Progenitor cell of endocrine pancreas (in vitro differentiated cells): Measurements from ENCODE around the gene TLN1. TPM values are rescaled to one million over a fixed set of nuclear protein-coding genes. Genes with fewer than 3 reads are reported as not detected.

Source experiments
- DNase-seq: peaks from one replicate; pipeline ENCODE4 v3.0.0; 2021; ENCODE audit warnings: low spot score; ENCODE audit not compliant: unreplicated experiment
- H3K27ac Mint-ChIP-seq: 2 replicates; pipeline ENCODE4 v1.8.0; 2021; ENCODE audit warnings: mild to moderate bottlenecking, moderate library complexity, mixed read lengths
- H3K27me3 Mint-ChIP-seq: 2 replicates; pipeline ENCODE4 v1.8.0; 2021; ENCODE audit warnings: mixed read lengths
- H3K36me3 Mint-ChIP-seq: 2 replicates; pipeline ENCODE4 v1.8.0; 2022; ENCODE audit warnings: mixed read lengths; ENCODE audit not compliant: insufficient read depth
- H3K4me1 Mint-ChIP-seq: 2 replicates; pipeline ENCODE4 v1.8.0; 2021; ENCODE audit warnings: low read depth, mixed read lengths
- H3K4me3 Mint-ChIP-seq: 2 replicates; pipeline ENCODE4 v1.8.0; 2021; ENCODE audit warnings: low read depth, mild to moderate bottlenecking, moderate library complexity, mixed read lengths
- H3K9me3 Mint-ChIP-seq: 2 replicates; pipeline ENCODE4 v1.8.0; 2021; ENCODE audit warnings: low read depth, mixed read lengths
- total RNA-seq: library from RNA; stranded (reverse); gene quantifications from 2 replicates; pipeline ENCODE4 v1.2.1, GENCODE V29; 2021
- TF ChIP-seq, protein P1 (sequence below): fragments of 200-600 bp; sonication (generic); IDR thresholded peaks from one replicate; pipeline ENCODE4 v1.5.0; 2021; ENCODE audit warnings: antibody characterized with exemption, mild to moderate bottlenecking; ENCODE audit not compliant: unreplicated experiment

The TLN1 gene
- total RNA-seq, 1 donor from 2014 or later, result 136 TPM

DNA sequence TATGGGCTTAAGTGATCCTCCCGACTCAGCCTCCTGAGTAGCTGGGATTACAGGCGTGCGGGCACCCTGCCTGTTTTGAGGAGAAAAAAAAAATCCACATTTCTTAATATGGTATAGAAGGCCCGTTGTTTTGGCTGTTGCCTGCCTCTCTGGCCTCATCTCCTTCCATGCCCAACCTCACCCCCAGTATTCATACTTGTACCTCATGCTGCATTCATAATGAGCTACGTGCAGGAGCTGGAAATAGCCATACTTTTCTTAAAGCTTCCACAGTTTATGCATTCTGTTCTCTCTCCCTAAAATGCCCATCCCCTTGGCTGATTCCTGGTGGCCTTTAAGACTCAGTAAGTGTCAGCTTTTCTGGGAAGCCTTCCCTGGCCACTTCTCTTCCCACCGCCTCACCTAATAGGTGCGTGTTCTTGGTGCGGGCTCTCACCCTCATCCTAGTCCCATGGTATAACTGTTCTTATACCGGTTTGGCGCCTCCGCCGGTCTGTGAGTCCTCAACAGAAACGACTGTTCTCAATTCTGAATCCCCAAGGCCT is 40.2 kb downstream of the TLN1 start:
- no peak overlapping the region for H3K27ac Mint-ChIP-seq
- peaks cover 5% of the 10 kb centered on the region for H3K4me1 Mint-ChIP-seq
- DNase-seq, result no peak
- no peaks in the 10 kb centered on the region for H3K9me3 Mint-ChIP-seq
- peaks cover 13% of the 10 kb centered on the region for H3K27me3 Mint-ChIP-seq
- TF ChIP-seq, protein P1, sequence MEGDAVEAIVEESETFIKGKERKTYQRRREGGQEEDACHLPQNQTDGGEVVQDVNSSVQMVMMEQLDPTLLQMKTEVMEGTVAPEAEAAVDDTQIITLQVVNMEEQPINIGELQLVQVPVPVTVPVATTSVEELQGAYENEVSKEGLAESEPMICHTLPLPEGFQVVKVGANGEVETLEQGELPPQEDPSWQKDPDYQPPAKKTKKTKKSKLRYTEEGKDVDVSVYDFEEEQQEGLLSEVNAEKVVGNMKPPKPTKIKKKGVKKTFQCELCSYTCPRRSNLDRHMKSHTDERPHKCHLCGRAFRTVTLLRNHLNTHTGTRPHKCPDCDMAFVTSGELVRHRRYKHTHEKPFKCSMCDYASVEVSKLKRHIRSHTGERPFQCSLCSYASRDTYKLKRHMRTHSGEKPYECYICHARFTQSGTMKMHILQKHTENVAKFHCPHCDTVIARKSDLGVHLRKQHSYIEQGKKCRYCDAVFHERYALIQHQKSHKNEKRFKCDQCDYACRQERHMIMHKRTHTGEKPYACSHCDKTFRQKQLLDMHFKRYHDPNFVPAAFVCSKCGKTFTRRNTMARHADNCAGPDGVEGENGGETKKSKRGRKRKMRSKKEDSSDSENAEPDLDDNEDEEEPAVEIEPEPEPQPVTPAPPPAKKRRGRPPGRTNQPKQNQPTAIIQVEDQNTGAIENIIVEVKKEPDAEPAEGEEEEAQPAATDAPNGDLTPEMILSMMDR, result no peak
- H3K4me3 Mint-ChIP-seq, result peak overlapping the region; percentile 79
- peaks cover 5% of the 10 kb centered on the region for H3K36me3 Mint-ChIP-seq

DNA sequence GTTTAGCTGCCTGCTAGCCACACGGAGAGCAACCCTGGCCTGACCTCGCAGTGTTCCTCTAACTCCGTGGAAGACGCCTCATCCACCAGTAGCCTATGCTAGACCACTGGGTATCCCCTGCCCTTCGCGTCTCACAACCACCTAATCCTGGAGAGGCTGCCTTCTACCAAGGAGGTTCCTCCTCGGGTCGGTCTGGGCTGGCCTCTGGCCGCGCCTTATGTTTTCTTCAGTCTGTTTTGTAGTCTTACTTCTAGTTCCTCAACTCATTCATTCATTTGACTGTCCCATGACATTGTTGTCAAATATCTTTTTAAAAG is 40.7 kb downstream of the TLN1 start:
- no peaks in the 10 kb centered on the region for H3K36me3 Mint-ChIP-seq
- H3K27me3 Mint-ChIP-seq, result peaks cover 13% of the 10 kb centered on the region
- TF ChIP-seq, protein P1, result no peak
- peak overlapping the region; percentile 44 for H3K27ac Mint-ChIP-seq
- no peaks in the 10 kb centered on the region for H3K9me3 Mint-ChIP-seq
- DNase-seq, result no peak
- H3K4me1 Mint-ChIP-seq, result peaks cover 5% of the 10 kb centered on the region
- H3K4me3 Mint-ChIP-seq, result peak overlapping the region; percentile 79

DNA sequence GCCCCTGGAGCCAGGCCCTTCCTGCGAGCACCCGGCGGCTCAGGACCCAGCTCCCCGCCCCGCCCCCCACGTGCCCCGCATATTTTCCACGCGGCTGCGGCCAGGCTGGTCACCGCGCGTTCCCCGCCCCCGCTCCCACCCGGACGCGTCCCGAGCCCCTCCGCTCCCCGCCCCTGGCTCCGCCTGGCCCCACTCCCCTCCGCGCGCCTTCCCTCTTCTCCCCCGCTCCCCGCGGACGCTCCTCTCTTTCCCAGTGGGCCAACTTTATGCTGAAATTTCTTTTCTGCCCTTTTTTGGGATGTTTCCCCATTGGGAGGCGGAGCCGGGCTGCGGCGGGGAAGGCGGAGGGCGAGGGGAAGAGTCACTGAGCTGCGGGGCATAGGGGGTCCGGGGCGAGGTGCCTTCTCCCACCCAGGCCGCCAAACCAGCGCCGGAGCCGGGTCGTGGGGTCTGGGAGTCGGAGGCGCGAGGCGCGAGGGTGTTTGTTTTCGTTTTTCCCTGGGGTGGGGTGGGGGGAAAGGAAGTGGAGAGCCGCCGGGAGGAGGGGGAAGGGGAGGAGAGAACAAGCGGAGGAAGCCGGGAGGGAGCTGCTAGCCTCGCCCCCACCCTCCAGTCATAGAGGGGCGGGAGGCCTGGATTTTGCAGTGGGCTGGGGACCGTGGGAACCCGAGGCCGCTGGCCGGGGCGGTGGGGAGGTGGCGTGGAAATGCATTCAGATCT is 41.2 kb downstream of the TLN1 start:
- no peaks in the 10 kb centered on the region for H3K36me3 Mint-ChIP-seq
- TF ChIP-seq, protein P1, result no peak
- peaks cover 13% of the 10 kb centered on the region for H3K27me3 Mint-ChIP-seq
- H3K4me1 Mint-ChIP-seq, result peaks cover 5% of the 10 kb centered on the region
- peak overlapping the region; percentile 79 for H3K4me3 Mint-ChIP-seq
- peak; percentile 23 for DNase-seq
- no peaks in the 10 kb centered on the region for H3K9me3 Mint-ChIP-seq
- peak overlapping the region; percentile 44 for H3K27ac Mint-ChIP-seq

DNA sequence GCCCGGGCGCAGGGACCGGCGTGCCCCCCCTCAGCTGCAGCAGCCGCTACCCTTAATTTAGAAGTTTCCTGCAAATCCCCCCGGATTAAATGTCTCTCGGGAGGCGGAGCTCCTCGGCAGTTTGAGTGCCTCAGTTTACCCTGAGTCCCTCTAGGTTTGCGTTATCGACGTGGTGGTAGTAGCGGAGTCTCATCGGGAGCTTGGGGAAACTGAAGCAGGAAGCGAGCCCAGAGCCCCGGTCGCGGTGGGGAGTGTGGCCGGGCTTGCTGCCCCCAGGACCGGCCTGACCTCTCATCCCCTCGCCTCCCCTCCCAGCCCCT is 41.7 kb downstream of the TLN1 start:
- no peak for DNase-seq
- no peaks in the 10 kb centered on the region for H3K36me3 Mint-ChIP-seq
- TF ChIP-seq, protein P1, result no peak
- peaks cover 5% of the 10 kb centered on the region for H3K4me1 Mint-ChIP-seq
- H3K27ac Mint-ChIP-seq, result no peak overlapping the region
- no peaks in the 10 kb centered on the region for H3K9me3 Mint-ChIP-seq
- peaks cover 13% of the 10 kb centered on the region for H3K27me3 Mint-ChIP-seq
- H3K4me3 Mint-ChIP-seq, result peak overlapping the region; percentile 79

DNA sequence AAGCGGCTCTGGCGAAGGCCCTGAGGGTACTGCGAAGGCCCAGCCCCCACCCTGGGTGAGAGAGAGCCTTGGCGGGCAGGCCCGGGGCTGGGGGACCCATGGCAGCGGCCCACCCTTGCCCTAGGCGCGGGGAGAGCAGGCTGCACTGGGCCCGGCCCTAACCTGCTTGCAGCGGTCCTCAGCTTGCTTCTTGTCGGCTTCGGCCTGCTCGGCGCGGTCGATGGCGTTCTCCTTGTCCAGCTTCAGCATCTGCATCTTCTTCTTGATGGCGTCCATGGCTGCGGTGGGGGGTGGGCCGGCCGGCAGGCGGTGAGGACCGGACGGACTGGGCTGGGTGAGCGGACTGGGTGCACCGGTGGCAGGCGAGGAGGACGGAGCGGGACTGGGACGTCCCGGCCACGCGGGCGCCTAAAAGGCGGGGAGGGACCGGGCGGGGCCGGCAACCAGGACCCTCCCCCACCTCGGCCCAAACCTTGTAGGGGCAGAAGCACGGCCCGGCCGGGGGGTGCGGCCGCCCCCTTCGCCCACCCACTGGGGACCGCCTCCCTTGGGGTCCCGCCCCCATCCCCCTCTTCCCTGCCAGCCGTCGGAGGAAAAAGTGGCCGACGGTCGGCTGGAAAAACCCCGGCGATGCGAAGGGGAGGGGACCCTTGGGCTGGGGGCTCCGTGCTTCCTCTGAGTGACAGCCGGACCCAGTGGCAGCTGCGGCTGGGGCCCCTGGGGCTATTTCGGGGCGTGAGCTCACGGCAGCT is 42.3 kb downstream of the TLN1 start, which contains the start of gene TPM2:
Gene TPM2, minus strand, starts transcription at position 384 of the 752 bp plus-strand sequence. Its CDS starts 108 bp downstream, at position 276.
- Mint-ChIP-seq H3K4me1 (peaks cover 5% of the 10 kb centered on the region), H3K4me3 (peak within 1 kb of the TSS; percentile 79), H3K9me3 (no peaks in the 10 kb centered on the region), H3K36me3 (no peaks in the 10 kb centered on the region), H3K27ac (peak within 1 kb of the TSS; percentile 44), H3K27me3 (peaks cover 13% of the 10 kb centered on the region)
- TF ChIP-seq, protein P1, result no peak
- DNase-seq, result peak; percentile 18
